Upper lobe of left lung (tissue), 6 donors: ENCODE measurements around the gene ACTBL2. TPM values are rescaled to one million over a fixed set of nuclear protein-coding genes. Genes with fewer than 3 reads are reported as not detected.
"Not testable (repeated sequence)": the region's sequence is repeated elsewhere in the genome, so short reads cannot be mapped to it uniquely, and the experiment has no call there.

Source experiments
- ATAC-seq, 2 donors: fragments of 200-7000 bp; cut with Tn5 transposase; one replicate each; pipeline ENCODE4 v1.9.1; 2022; ENCODE audit warnings: mild to moderate bottlenecking in 2 of 2, moderate library complexity in 2 of 2; ENCODE audit not compliant: low FRiP score in 2 of 2
- DNase-seq, 2 donors: peaks; one replicate each; pipeline ENCODE4 v3.0.0-alpha.2; 2019 to 2020
- H3K27ac ChIP-seq, 4 donors: fragments of 200-600 bp; sonication (generic); one replicate each; pipeline ENCODE4 v1.5.1; 2016 to 2019
- H3K27me3 ChIP-seq, 4 donors: fragments of 200-600 bp; sonication (generic); one replicate each; pipeline ENCODE4 v1.5.1; 2017 to 2019
- H3K36me3 ChIP-seq, 4 donors: fragments of 200-600 bp; sonication (generic); one replicate each; pipeline ENCODE4 v1.5.1; 2016 to 2019
- H3K4me1 ChIP-seq, 4 donors: fragments of 200-600 bp; sonication (generic); one replicate each; pipeline ENCODE4 v1.5.1; 2018 to 2019
- H3K4me3 ChIP-seq, 4 donors: fragments of 200-600 bp; sonication (generic); one replicate each; pipeline ENCODE4 v1.5.1; 2017 to 2019; ENCODE audit warnings: mild to moderate bottlenecking in 2 of 4, moderate library complexity in 1 of 4
- H3K9me3 ChIP-seq, 4 donors: fragments of 200-600 bp; sonication (generic); one replicate each; pipeline ENCODE4 v1.5.1; 2018 to 2019
- CTCF ChIP-seq, 6 experiments: fragments of 450-650 bp in 4 of 6; fragments of 200-600 bp in 2 of 6; sonication (generic) in 2 of 6; IDR thresholded peaks; one replicate each; pipeline ENCODE4 v1.5.1; 2016 to 2019; ENCODE audit warnings: antibody characterized with exemption in 6 of 6
- EP300 ChIP-seq, 4 donors: sonication (generic); formaldehyde crosslinking; IDR thresholded peaks; one replicate each; pipeline ENCODE4 v1.5.1; 2017; ENCODE audit warnings: antibody characterized with exemption in 4 of 4, control low read depth in 2 of 4
- POLR2A ChIP-seq, 4 donors: fragments of 450-650 bp; IDR thresholded peaks; one replicate each; pipeline ENCODE4 v1.5.1; 2016 to 2017; ENCODE audit warnings: antibody characterized with exemption in 4 of 4, mild to moderate bottlenecking in 2 of 4
- POLR2AphosphoS5 ChIP-seq, 2 donors: sonication (generic); formaldehyde crosslinking; IDR thresholded peaks; one replicate each; pipeline ENCODE4 v1.5.1; 2017; ENCODE audit warnings: antibody characterized with exemption in 2 of 2
- WGBS, 2 donors: methylation state at CpG; one replicate each; pipeline ENCODE4 v1.1.5; 2017 to 2018; 5-methylcytosine and 5-hydroxymethylcytosine counted together
- total RNA-seq, 6 donors: library from RNA; depleted of rRNA in 4 of 6; stranded (reverse); fragments of >200 nt in 4 of 6; gene quantifications; one replicate each; pipeline versions ENCODE4 v1.1.0 to v1.2.1, GENCODE V29; 2016 to 2021
- donor health status: DM: no; HTN: no; CAD: no; lungs with moderate emphysema.
- donor health status: DM: no; HTN: yes; CAD: no; lungs with severe emphysema.

ACTBL2 gene
- total RNA-seq, 6 donors from 2014 or later: not detected

DNA sequence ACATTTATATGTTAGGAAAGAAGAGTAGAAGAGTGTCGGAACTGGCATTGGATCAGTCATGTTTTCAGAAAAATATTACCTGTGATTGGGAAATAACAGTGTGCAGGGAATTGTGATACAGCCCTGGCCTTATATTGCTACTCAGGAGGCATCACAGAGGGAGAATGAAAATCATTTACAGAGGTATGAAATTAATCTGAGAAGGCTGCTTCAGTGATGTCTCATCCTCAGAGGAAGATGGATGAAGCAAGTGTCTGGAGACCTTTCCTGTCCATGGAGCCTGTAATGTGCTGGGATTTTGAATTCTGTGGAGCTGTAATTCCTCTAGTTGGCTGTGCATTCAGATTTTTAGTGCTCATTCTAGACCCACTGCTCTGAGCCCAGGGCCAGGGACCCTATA lies 3.8 kb downstream of the ACTBL2 start:
- no peaks in the 10 kb centered on the region for H3K27me3 ChIP-seq
- no peak for DNase-seq
- no peak for TF ChIP-seq POLR2A (IDR thresholded peaks at IDR 0.05)
- TF ChIP-seq CTCF (IDR thresholded peaks at IDR 0.05): no peak
- 91 to 96% methylated on average over 1 of the region's 1 CpG for WGBS, 2 donors
- H3K4me3 ChIP-seq: no peak overlapping the region
- no peaks in the 10 kb centered on the region for H3K4me1 ChIP-seq
- H3K27ac ChIP-seq: no peak overlapping the region
- no peaks in the 10 kb centered on the region for H3K36me3 ChIP-seq
- ATAC-seq: no peak
- no peaks in the 10 kb centered on the region for H3K9me3 ChIP-seq

- no peaks in the 10 kb centered on the region for H3K36me3 ChIP-seq
- H3K4me1 ChIP-seq: no peaks in the 10 kb centered on the region
- ATAC-seq (no peak), DNase-seq (no peak)
- H3K9me3 ChIP-seq: no peaks in the 10 kb centered on the region
- H3K27ac ChIP-seq: no peak overlapping the region
- TF ChIP-seq POLR2A (IDR thresholded peaks at IDR 0.05) (no peak), EP300 (IDR thresholded peaks at IDR 0.05) (no peak), POLR2AphosphoS5 (IDR thresholded peaks at IDR 0.05) (no peak), CTCF (IDR thresholded peaks at IDR 0.05) (no peak)
- H3K4me3 ChIP-seq: no peak overlapping the region
- H3K27me3 ChIP-seq: no peaks in the 10 kb centered on the region
These were observed 6.0 kb downstream of the ACTBL2 start for GRCh38 chr5:57476601-57477056.

DNA sequence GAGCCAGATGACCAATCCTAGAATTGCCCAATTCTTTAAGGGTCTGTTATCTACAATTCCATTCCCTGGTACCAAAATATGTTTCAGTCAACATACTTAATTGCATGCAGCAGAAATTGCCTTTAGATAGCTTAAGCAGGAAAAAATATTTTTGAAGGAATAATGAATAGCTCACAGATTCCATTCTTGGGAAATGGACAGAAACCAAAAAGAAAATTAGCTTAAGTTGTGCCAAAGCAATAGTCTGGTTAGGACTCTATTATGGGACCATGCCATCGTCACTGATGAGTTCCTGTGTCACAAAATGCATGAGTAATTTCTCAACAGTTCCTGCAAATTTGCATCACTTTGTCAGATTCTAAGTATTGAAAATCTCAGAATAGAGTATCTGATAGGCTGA lies 12.3 kb downstream of the ACTBL2 start:
- ATAC-seq (no peak), DNase-seq (no peak)
- H3K36me3 ChIP-seq: no peaks in the 10 kb centered on the region
- H3K4me3 ChIP-seq: no peak overlapping the region
- H3K9me3 ChIP-seq: no peaks in the 10 kb centered on the region
- 37 to 54% methylated on average over 1 of the region's 1 CpG for WGBS, 2 donors
- H3K4me1 ChIP-seq: no peaks in the 10 kb centered on the region
- no peak for TF ChIP-seq CTCF (IDR thresholded peaks at IDR 0.05)
- TF ChIP-seq EP300 (IDR thresholded peaks at IDR 0.05): no peak
- TF ChIP-seq POLR2A (IDR thresholded peaks at IDR 0.05): no peak
- TF ChIP-seq POLR2AphosphoS5 (IDR thresholded peaks at IDR 0.05): no peak
- no peaks in the 10 kb centered on the region for H3K27me3 ChIP-seq
- H3K27ac ChIP-seq: no peak overlapping the region

DNA sequence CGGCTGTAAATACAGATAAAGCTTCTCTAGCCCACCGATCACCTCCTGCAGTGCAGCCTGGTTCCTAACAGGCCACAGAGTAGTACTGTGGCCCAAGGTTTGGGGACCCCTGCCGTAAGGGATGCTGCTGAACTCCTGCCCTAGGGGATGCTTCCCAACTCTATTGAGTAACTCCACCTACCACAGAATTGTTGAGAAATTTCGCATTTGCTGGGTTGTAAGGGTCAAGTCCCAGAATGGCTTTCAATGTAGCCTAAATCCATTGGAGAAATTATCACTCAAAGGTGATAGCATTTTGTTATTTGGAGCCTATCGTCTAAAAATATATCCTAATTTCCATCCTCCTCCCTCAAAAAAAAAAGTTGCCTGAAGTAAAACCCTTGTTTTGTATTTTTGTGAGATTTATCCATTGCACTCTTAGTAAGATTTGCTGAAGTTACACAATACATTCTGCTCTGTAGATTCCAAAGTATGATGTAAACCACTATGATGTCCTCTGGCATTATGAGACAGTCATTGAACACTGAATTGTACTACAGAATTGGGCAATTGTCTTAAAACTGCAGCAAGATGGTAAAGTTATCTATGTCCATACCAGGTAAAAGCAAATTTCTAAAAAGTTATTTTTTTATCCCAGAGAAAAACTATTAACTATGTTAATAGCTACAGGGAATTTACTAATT lies 14.0 kb downstream of the ACTBL2 start:
- no peaks in the 10 kb centered on the region for H3K4me1 ChIP-seq
- H3K27ac ChIP-seq: no peak overlapping the region
- WGBS, 2 donors: 89% methylated on average over 5 of the region's 5 CpGs
- no peaks in the 10 kb centered on the region for H3K36me3 ChIP-seq
- TF ChIP-seq POLR2AphosphoS5 (IDR thresholded peaks at IDR 0.05) (no peak), EP300 (IDR thresholded peaks at IDR 0.05) (no peak), POLR2A (IDR thresholded peaks at IDR 0.05) (no peak), CTCF (IDR thresholded peaks at IDR 0.05) (no peak)
- no peaks in the 10 kb centered on the region for H3K27me3 ChIP-seq
- ATAC-seq (no peak), DNase-seq (no peak)
- H3K9me3 ChIP-seq: no peaks in the 10 kb centered on the region
- H3K4me3 ChIP-seq: no peak overlapping the region

DNA sequence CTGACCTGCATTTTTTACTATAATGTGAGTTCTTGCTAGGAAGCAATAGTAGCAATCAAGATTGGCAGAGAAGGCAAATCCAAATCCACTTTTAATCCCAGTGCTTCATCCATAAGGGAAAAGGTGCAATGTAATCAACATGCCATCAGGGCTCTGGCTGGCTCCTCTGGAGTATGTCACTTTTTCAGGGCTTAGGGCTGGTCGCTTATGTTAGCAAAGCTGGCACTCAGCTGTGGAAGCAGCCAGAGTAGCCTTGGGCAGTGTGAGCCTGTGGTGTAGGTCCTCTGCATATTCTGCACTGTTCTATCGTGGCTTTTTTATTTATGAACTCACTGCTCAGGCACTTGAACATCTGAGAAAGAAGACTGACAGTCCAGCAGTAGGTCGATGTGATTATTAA lies 16.1 kb downstream of the ACTBL2 start:
- Histone ChIP-seq H3K36me3 (no peaks in the 10 kb centered on the region), H3K27me3 (no peaks in the 10 kb centered on the region), H3K9me3 (no peaks in the 10 kb centered on the region), H3K4me1 (no peaks in the 10 kb centered on the region), H3K27ac (no peak overlapping the region), H3K4me3 (no peak overlapping the region)
- ATAC-seq (no peak), DNase-seq (no peak)
- 61 to 70% methylated on average over 3 of the region's 3 CpGs for WGBS, 2 donors
- no peak for TF ChIP-seq CTCF (IDR thresholded peaks at IDR 0.05)
- TF ChIP-seq EP300 (IDR thresholded peaks at IDR 0.05): no peak
- TF ChIP-seq POLR2A (IDR thresholded peaks at IDR 0.05): no peak
- TF ChIP-seq POLR2AphosphoS5 (IDR thresholded peaks at IDR 0.05): no peak

GRCh38 chr5:57460056-57460455 lies 22.6 kb downstream of the ACTBL2 start:
- not testable (repeated sequence) for H3K9me3 ChIP-seq, H3K27ac ChIP-seq, H3K4me1 ChIP-seq, DNase-seq, H3K36me3 ChIP-seq, ATAC-seq, H3K27me3 ChIP-seq, H3K4me3 ChIP-seq
- WGBS, 2 donors: 95 to 98% methylated on average over 3 of the region's 3 CpGs
